H9 (cell line): ENCODE data around the gene OR10J4. TPM values are rescaled to one million over a fixed set of nuclear protein-coding genes. Genes with fewer than 3 reads are reported as not detected.

Source experiments
- DNase-seq: peaks from one replicate; pipeline ENCODE4 v3.0.0-alpha.2; 2017
- H2AFZ ChIP-seq: one replicate; pipeline ENCODE4 v1.6.1; 2013; ENCODE audit warnings: mild to moderate bottlenecking, low read length, control low read depth, moderate library complexity
- H2AK5ac ChIP-seq: 2 replicates; pipeline ENCODE4 v1.6.1; 2013; ENCODE audit warnings: low read length, control low read depth, mixed read lengths; ENCODE audit not compliant: insufficient read length
- H2BK120ac ChIP-seq: one replicate; pipeline ENCODE4 v1.6.1; 2013; ENCODE audit warnings: low read depth, mild to moderate bottlenecking, low read length, control low read depth, inconsistent platforms; ENCODE audit not compliant: poor library complexity, severe bottlenecking
- H2BK12ac ChIP-seq: 2 replicates; pipeline ENCODE4 v1.6.1; 2013; ENCODE audit warnings: low read length, control low read depth, mixed read lengths, low read depth; ENCODE audit not compliant: insufficient read length
- H2BK15ac ChIP-seq: 2 replicates; pipeline ENCODE4 v1.6.1; 2013; ENCODE audit warnings: low read depth, low read length, control low read depth
- H2BK20ac ChIP-seq: one replicate; pipeline ENCODE4 v1.6.1; 2013; ENCODE audit warnings: low read depth, mild to moderate bottlenecking, low read length, control low read depth, inconsistent platforms; ENCODE audit not compliant: poor library complexity, severe bottlenecking
- H2BK5ac ChIP-seq: 2 replicates; pipeline ENCODE4 v1.6.1; 2013; ENCODE audit warnings: low read length, control low read depth, mixed read lengths; ENCODE audit not compliant: insufficient read length
- H3K14ac ChIP-seq: 2 replicates; pipeline ENCODE4 v1.6.1; 2013; ENCODE audit warnings: low read length, control low read depth; ENCODE audit not compliant: insufficient read depth
- H3K18ac ChIP-seq: 2 replicates; pipeline ENCODE4 v1.6.1; 2013; ENCODE audit warnings: low read depth, mild to moderate bottlenecking, mixed read lengths, low read length, control low read depth; ENCODE audit not compliant: insufficient read length
- H3K23ac ChIP-seq: 2 replicates; pipeline ENCODE4 v1.6.1; 2013; ENCODE audit warnings: low read length, control low read depth, mixed read lengths, low read depth; ENCODE audit not compliant: insufficient read length
- H3K23me2 ChIP-seq: 2 replicates; pipeline ENCODE4 v1.6.1; 2013; ENCODE audit warnings: low read depth, mild to moderate bottlenecking, mixed read lengths, low read length, control low read depth; ENCODE audit not compliant: insufficient read length, poor library complexity, severe bottlenecking
- H3K27ac ChIP-seq: 2 replicates; pipeline ENCODE4 v1.5.1; 2013; ENCODE audit warnings: low read length, control low read depth, mixed read lengths, low read depth; ENCODE audit not compliant: insufficient read length
- H3K27me3 ChIP-seq: 2 replicates; pipeline ENCODE4 v1.6.1; 2013; ENCODE audit warnings: low read length, control low read depth, inconsistent platforms; ENCODE audit not compliant: insufficient read depth
- H3K4ac ChIP-seq: 2 replicates; pipeline ENCODE4 v1.6.1; 2013; ENCODE audit warnings: low read depth, mild to moderate bottlenecking, control low read depth, inconsistent platforms, low read length, moderate library complexity
- H3K4me1 ChIP-seq: 2 replicates; pipeline ENCODE4 v1.6.1; 2013; ENCODE audit warnings: low read length, control low read depth, inconsistent platforms; ENCODE audit not compliant: insufficient read depth
- H3K4me2 ChIP-seq: 2 replicates; pipeline ENCODE4 v1.6.1; 2013; ENCODE audit warnings: low read length, control low read depth, mixed read lengths; ENCODE audit not compliant: insufficient read length, insufficient read depth
- H3K56ac ChIP-seq: 2 replicates; pipeline ENCODE4 v1.6.1; 2013; ENCODE audit warnings: low read depth, mild to moderate bottlenecking, mixed read lengths, low read length, control low read depth; ENCODE audit not compliant: insufficient read length
- H3K79me1 ChIP-seq: 2 replicates; pipeline ENCODE4 v1.6.1; 2013; ENCODE audit warnings: low read depth, mild to moderate bottlenecking, moderate library complexity, low read length, control low read depth, inconsistent platforms; ENCODE audit not compliant: insufficient read depth, poor library complexity, severe bottlenecking
- H3K79me2 ChIP-seq: 2 replicates; pipeline ENCODE4 v1.6.1; 2013; ENCODE audit warnings: low read length, control low read depth, inconsistent platforms; ENCODE audit not compliant: insufficient read depth
- H3K9ac ChIP-seq: 2 replicates; pipeline ENCODE4 v1.6.1; 2013; ENCODE audit warnings: low read length, control low read depth, mixed read lengths; ENCODE audit not compliant: insufficient read length; ENCODE audit errors: extremely low read depth
- H3K9me3 ChIP-seq: one replicate; pipeline ENCODE4 v1.6.1; 2013; ENCODE audit warnings: low read depth, low read length, inconsistent platforms; ENCODE audit not compliant: control insufficient read depth
- H3T11ph ChIP-seq: one replicate; pipeline ENCODE4 v1.6.1; 2013; ENCODE audit warnings: mild to moderate bottlenecking, low read length, control low read depth, inconsistent platforms
- H4K20me1 ChIP-seq: one replicate; pipeline ENCODE4 v1.6.1; 2013; ENCODE audit not compliant: control insufficient read depth, insufficient read length, insufficient read depth
- H4K5ac ChIP-seq: 2 replicates; pipeline ENCODE4 v1.6.1; 2013; ENCODE audit warnings: low read depth, mild to moderate bottlenecking, mixed read lengths, low read length, control low read depth; ENCODE audit not compliant: insufficient read length
- H4K8ac ChIP-seq: replicated peaks from 2 replicates; pipeline ENCODE4 v1.6.1; 2013; ENCODE audit warnings: low read length, control low read depth, mixed read lengths, low read depth; ENCODE audit not compliant: insufficient read length
- H4K91ac ChIP-seq: 2 replicates; pipeline ENCODE4 v1.6.1; 2013; ENCODE audit warnings: low read depth, mild to moderate bottlenecking, moderate library complexity, mixed read lengths, low read length, control low read depth; ENCODE audit not compliant: insufficient read length
- H3K27ac Mint-ChIP-seq, 3 experiments: 2 replicates in 2 of 3; 3 replicates in 1 of 3; pipeline ENCODE4 v1.8.0; 2020 to 2021; ENCODE audit warnings: mixed read lengths in 3 of 3, mild to moderate bottlenecking in 1 of 3, moderate library complexity in 1 of 3
- H3K27me3 Mint-ChIP-seq: 2 replicates; pipeline ENCODE4 v1.8.0; 2021; ENCODE audit warnings: low read depth, mild to moderate bottlenecking, moderate library complexity, mixed read lengths
- H3K36me3 Mint-ChIP-seq, 3 experiments: 2 replicates in 2 of 3; 3 replicates in 1 of 3; pipeline ENCODE4 v1.8.0; 2020 to 2021; ENCODE audit warnings: low read depth in 3 of 3, mixed read lengths in 3 of 3; ENCODE audit not compliant: insufficient read depth in 1 of 3
- H3K4me1 Mint-ChIP-seq, 2 experiments: 2 replicates each; pipeline ENCODE4 v1.8.0; 2020; ENCODE audit warnings: mixed read lengths in 2 of 2
- H3K4me3 Mint-ChIP-seq, 2 experiments: 2 replicates in 1 of 2; 3 replicates in 1 of 2; pipeline ENCODE4 v1.8.0; 2020 to 2021; ENCODE audit warnings: mild to moderate bottlenecking in 2 of 2, mixed read lengths in 2 of 2, moderate library complexity in 1 of 2
- H3K9me3 Mint-ChIP-seq, 2 experiments: 2 replicates in 1 of 2; 3 replicates in 1 of 2; pipeline ENCODE4 v1.8.0; 2020; ENCODE audit warnings: mild to moderate bottlenecking in 2 of 2, mixed read lengths in 2 of 2, moderate library complexity in 1 of 2
- CTCF ChIP-seq: fragments of 200-600 bp; sonication (generic); conservative IDR thresholded peaks from 3 replicates; pipeline ENCODE4 v1.8.0; 2021; ENCODE audit warnings: antibody characterized with exemption, mild to moderate bottlenecking
- WGBS: extraction: QIAGEN DNeasy Blood & Tissue Kit; methylation state at CpG from one replicate; pipeline ENCODE4 v1.1.7; 2013; ENCODE audit warnings: missing lambda C conversion rate, low lambda C conversion rate, mixed read lengths; ENCODE audit not compliant: insufficient read length; ENCODE audit errors: extremely low coverage; 5-methylcytosine and 5-hydroxymethylcytosine counted together
- total RNA-seq: library from RNA; stranded (reverse); gene quantifications from 2 replicates; pipeline ENCODE4 v1.2.1, GENCODE V29; 2021

Gene OR10J4
- total RNA-seq, 1 experiment from 2014 or later: not detected

GRCh38 chr1:159429074-159429861 lies 2.7 kb upstream of the OR10J4 start:
- Histone ChIP-seq H3K4me1 (no peaks in the 10 kb centered on the region), H4K8ac (no peak overlapping the region), H3K27me3 (no peaks in the 10 kb centered on the region), H2BK20ac (no peak overlapping the region), H3K56ac (no peak overlapping the region), H2BK120ac (no peak overlapping the region), H2BK12ac (no peak overlapping the region), H3T11ph (no peak overlapping the region), H4K20me1 (no peaks in the 10 kb centered on the region), H3K79me1 (no peaks in the 10 kb centered on the region), H2AFZ (no peak overlapping the region), H4K91ac (no peak overlapping the region), H3K18ac (no peak overlapping the region), H2BK5ac (no peak overlapping the region), H3K4ac (no peak overlapping the region), H2BK15ac (no peak overlapping the region), H3K23ac (no peak overlapping the region), H3K27ac (no peak overlapping the region), H3K4me2 (no peak overlapping the region), H2AK5ac (no peak overlapping the region), H3K9ac (no peak overlapping the region), H3K9me3 (no peaks in the 10 kb centered on the region), H3K14ac (no peak overlapping the region), H4K5ac (no peak overlapping the region), H3K23me2 (no peaks in the 10 kb centered on the region), H3K79me2 (no peaks in the 10 kb centered on the region)
- peaks cover 0 to 28% (median 0%) of the 10 kb centered on the region in 3 experiments; a peak in 2 of 7 replicates for H3K36me3 Mint-ChIP-seq
- no peak for DNase-seq
- no peaks in the 10 kb centered on the region for H3K4me1 Mint-ChIP-seq
- no peak for TF ChIP-seq CTCF
- no peak overlapping the region for H3K4me3 Mint-ChIP-seq
- no CpG with 5 or more reads among the region's 4 CpGs for WGBS
- H3K27ac Mint-ChIP-seq: peak overlapping the region in 1 of 3 experiments; percentile 60; a peak in 1 of 7 replicates
- peaks cover 2% of the 10 kb centered on the region for H3K27me3 Mint-ChIP-seq
- peaks cover 0 to 40% of the 10 kb centered on the region in 2 experiments; a peak in 2 of 5 replicates for H3K9me3 Mint-ChIP-seq
